Left kidney (tissue), 1 donor: ENCODE measurements around the gene TUBB. TPM values are rescaled to one million over a fixed set of nuclear protein-coding genes. Genes with fewer than 3 reads are reported as not detected.

Experiments used
- polyA plus RNA-seq: library from polyadenylated mRNA; unstranded; fragments of 120-200 nt; gene quantifications from one replicate; pipeline ENCODE4 v1.2.1, GENCODE V29; 2013; ENCODE audit not compliant: insufficient read length

Gene TUBB
- polyA plus RNA-seq, 1 donor = 1,353 TPM

Other genes starting within 250 kb of the TUBB start
- 85.1 TPM for gene HLA-E, start 230.8 kb upstream of the TUBB start, polyA plus RNA-seq
- gene GNL1, start 163.9 kb upstream of the TUBB start, polyA plus RNA-seq = 98.1 TPM
- 40.2 TPM for gene PRR3, start 163.1 kb upstream of the TUBB start, polyA plus RNA-seq
- gene ABCF1, start 148.9 kb upstream of the TUBB start, polyA plus RNA-seq = 76.0 TPM
- gene PPP1R10, start 103.1 kb upstream of the TUBB start, polyA plus RNA-seq = 57.8 TPM
- gene MRPS18B, start 102.5 kb upstream of the TUBB start, polyA plus RNA-seq = 55.8 TPM
- gene ATAT1, start 93.5 kb upstream of the TUBB start, polyA plus RNA-seq = 60.6 TPM
- 24.1 TPM for gene C6orf136, start 73.2 kb upstream of the TUBB start, polyA plus RNA-seq
- gene DHX16, start 47.3 kb upstream of the TUBB start, polyA plus RNA-seq = 56.9 TPM
- gene PPP1R18, start 33.7 kb upstream of the TUBB start, polyA plus RNA-seq = 36.9 TPM
- 38.1 TPM for gene NRM, start 29.4 kb upstream of the TUBB start, polyA plus RNA-seq
- 53.0 TPM for gene MDC1, start 3.1 kb upstream of the TUBB start, polyA plus RNA-seq
- 136 TPM for gene FLOT1, start 22.3 kb downstream of the TUBB start, polyA plus RNA-seq
- 15.2 TPM for gene IER3, start 24.2 kb downstream of the TUBB start, polyA plus RNA-seq
- gene DDR1, start 164.2 kb downstream of the TUBB start, polyA plus RNA-seq = 167 TPM
- 45.4 TPM for gene GTF2H4, start 187.9 kb downstream of the TUBB start, polyA plus RNA-seq
- gene VARS2, start 193.9 kb downstream of the TUBB start, polyA plus RNA-seq = 52.6 TPM
- gene SFTA2, start 211.8 kb downstream of the TUBB start, polyA plus RNA-seq = 0.76 TPM
- gene MUCL3, start 220.6 kb downstream of the TUBB start, polyA plus RNA-seq = 0.10 TPM